Mesenchymal stem cell (in vitro differentiated cells and primary cell): ENCODE results near the gene WNK4.

Source experiments
- DNase-seq: peaks from one replicate; pipeline ENCODE4 v3.0.0-alpha.2; 2013
- H2AFZ ChIP-seq: one replicate; pipeline ENCODE4 v1.6.1; 2013; ENCODE audit warnings: low read depth, mild to moderate bottlenecking, control low read depth, inconsistent platforms, low read length, moderate library complexity
- H2AK5ac ChIP-seq: 2 replicates; pipeline ENCODE4 v1.6.1; 2013; ENCODE audit warnings: low read length, moderate library complexity, mild to moderate bottlenecking, inconsistent platforms; ENCODE audit not compliant: severe bottlenecking
- H2BK120ac ChIP-seq: one replicate; pipeline ENCODE4 v1.6.1; 2013; ENCODE audit warnings: low read depth, mild to moderate bottlenecking, inconsistent platforms, low read length, moderate library complexity
- H2BK12ac ChIP-seq, 2 experiments: one replicate each; pipeline ENCODE4 v1.6.1; 2013; ENCODE audit warnings: inconsistent platforms in 2 of 2, low read length in 2 of 2, mild to moderate bottlenecking in 2 of 2, moderate library complexity in 2 of 2, control low read depth in 1 of 2
- H2BK15ac ChIP-seq: one replicate; pipeline ENCODE4 v1.6.1; 2013; ENCODE audit warnings: mild to moderate bottlenecking, low read depth, inconsistent platforms; ENCODE audit not compliant: poor library complexity, severe bottlenecking
- H2BK5ac ChIP-seq: 2 replicates; pipeline ENCODE4 v1.6.1; 2013; ENCODE audit warnings: low read depth, mild to moderate bottlenecking, low read length, control low read depth, inconsistent platforms; ENCODE audit not compliant: poor library complexity, severe bottlenecking
- H3K14ac ChIP-seq, 2 experiments: one replicate each; pipeline ENCODE4 v1.6.1; 2013; ENCODE audit warnings: inconsistent platforms in 2 of 2, low read length in 2 of 2, control low read depth in 1 of 2, mild to moderate bottlenecking in 1 of 2, moderate library complexity in 1 of 2
- H3K18ac ChIP-seq, 2 experiments: one replicate each; pipeline ENCODE4 v1.6.1; 2013; ENCODE audit warnings: inconsistent platforms in 2 of 2, low read length in 2 of 2, control low read depth in 1 of 2, low read depth in 1 of 2, mild to moderate bottlenecking in 1 of 2
- H3K23ac ChIP-seq, 2 experiments: one replicate each; pipeline ENCODE4 v1.6.1; 2013; ENCODE audit warnings: inconsistent platforms in 2 of 2, low read length in 2 of 2, mild to moderate bottlenecking in 2 of 2, moderate library complexity in 2 of 2, control low read depth in 1 of 2
- H3K27ac ChIP-seq: 2 replicates; pipeline ENCODE4 v1.5.1; 2013; ENCODE audit warnings: mild to moderate bottlenecking, moderate library complexity, low read length, control low read depth, inconsistent platforms; ENCODE audit not compliant: poor library complexity, severe bottlenecking
- H3K27me3 ChIP-seq, 2 experiments: 2 replicates each; pipeline versions ENCODE4 v1.6.1 to v1.7.0; 2013; ENCODE audit warnings: low read length in 2 of 2, mild to moderate bottlenecking in 2 of 2, moderate library complexity in 2 of 2, control low read depth in 1 of 2, inconsistent platforms in 1 of 2; ENCODE audit not compliant: control insufficient read depth in 1 of 2, insufficient read depth in 1 of 2
- H3K36me3 ChIP-seq, 2 experiments: 2 replicates each; pipeline versions ENCODE4 v1.6.1 to v1.7.0; 2013; ENCODE audit warnings: low read length in 2 of 2, control low read depth in 1 of 2, inconsistent platforms in 1 of 2, low read depth in 1 of 2, mild to moderate bottlenecking in 1 of 2; ENCODE audit not compliant: insufficient read depth in 2 of 2, control insufficient read depth in 1 of 2
- H3K4ac ChIP-seq, 2 experiments: one replicate each; pipeline ENCODE4 v1.6.1; 2013; ENCODE audit warnings: inconsistent platforms in 2 of 2, low read length in 2 of 2, mild to moderate bottlenecking in 2 of 2, moderate library complexity in 2 of 2, control low read depth in 1 of 2, low read depth in 1 of 2
- H3K4me1 ChIP-seq: 2 replicates; pipeline ENCODE4 v1.6.1; 2013; ENCODE audit warnings: low read depth, low read length, control low read depth; ENCODE audit not compliant: control insufficient read depth, insufficient read depth
- H3K4me2 ChIP-seq: 2 replicates; pipeline ENCODE4 v1.6.1; 2013; ENCODE audit warnings: low read length, mild to moderate bottlenecking, inconsistent platforms; ENCODE audit not compliant: poor library complexity, severe bottlenecking
- H3K4me3 ChIP-seq, 2 experiments: 2 replicates each; pipeline versions ENCODE4 v1.5.1 to v1.7.0; 2013; ENCODE audit warnings: low read length in 2 of 2, mild to moderate bottlenecking in 2 of 2, control low read depth in 1 of 2, low read depth in 1 of 2; ENCODE audit not compliant: insufficient read depth in 1 of 2
- H3K79me1 ChIP-seq: replicated peaks from 2 replicates; pipeline ENCODE4 v1.6.1; 2013; ENCODE audit warnings: mild to moderate bottlenecking, control low read depth, low read length, inconsistent platforms; ENCODE audit not compliant: poor library complexity, severe bottlenecking
- H3K9ac ChIP-seq: 2 replicates; pipeline ENCODE4 v1.7.0; 2013; ENCODE audit warnings: mild to moderate bottlenecking, low read length, moderate library complexity
- H3K9me3 ChIP-seq: 2 replicates; pipeline ENCODE4 v1.7.0; 2013; ENCODE audit warnings: mild to moderate bottlenecking, low read length; ENCODE audit not compliant: control insufficient read depth
- H4K8ac ChIP-seq: one replicate; pipeline ENCODE4 v1.6.1; 2013; ENCODE audit warnings: inconsistent platforms, mild to moderate bottlenecking, low read length, moderate library complexity
- H4K91ac ChIP-seq: one replicate; pipeline ENCODE4 v1.6.1; 2013; ENCODE audit warnings: mild to moderate bottlenecking, low read length, inconsistent platforms
- WGBS: methylation state at CpG from one replicate; pipeline ENCODE4 v1.1.7; 2013; ENCODE audit warnings: mixed read lengths; 5-methylcytosine and 5-hydroxymethylcytosine counted together

WNK4 gene

GRCh38 chr17:42784811-42785592 lies 4.6 kb downstream of the WNK4 start:
- H3K4me1 ChIP-seq: peaks cover 35% of the 10 kb centered on the region
- H2BK12ac ChIP-seq: no peak overlapping the region
- no peak overlapping the region for H3K4ac ChIP-seq
- H3K27me3 ChIP-seq: peaks cover 0 to 74% of the 10 kb centered on the region in 2 experiments
- no peak overlapping the region for H3K4me2 ChIP-seq
- no peak overlapping the region for H3K27ac ChIP-seq
- no peak overlapping the region for H3K18ac ChIP-seq
- no peaks in the 10 kb centered on the region for H3K9me3 ChIP-seq
- peaks cover 0 to 38% of the 10 kb centered on the region in 2 experiments for H3K36me3 ChIP-seq
- H3K23ac ChIP-seq: no peak overlapping the region
- no peak overlapping the region for H2AFZ ChIP-seq
- no peak overlapping the region for H4K8ac ChIP-seq
- H2BK120ac ChIP-seq: no peak overlapping the region
- H3K9ac ChIP-seq: no peak overlapping the region
- no peak overlapping the region for H2BK15ac ChIP-seq
- DNase-seq: no peak
- H2BK5ac ChIP-seq: no peak overlapping the region
- H3K14ac ChIP-seq: no peak overlapping the region
- H4K91ac ChIP-seq: no peak overlapping the region
- H3K4me3 ChIP-seq: no peak overlapping the region
- H2AK5ac ChIP-seq: no peak overlapping the region
- 95% methylated on average over 48 of the region's 52 CpGs for WGBS
- peaks cover 30% of the 10 kb centered on the region for H3K79me1 ChIP-seq

DNA sequence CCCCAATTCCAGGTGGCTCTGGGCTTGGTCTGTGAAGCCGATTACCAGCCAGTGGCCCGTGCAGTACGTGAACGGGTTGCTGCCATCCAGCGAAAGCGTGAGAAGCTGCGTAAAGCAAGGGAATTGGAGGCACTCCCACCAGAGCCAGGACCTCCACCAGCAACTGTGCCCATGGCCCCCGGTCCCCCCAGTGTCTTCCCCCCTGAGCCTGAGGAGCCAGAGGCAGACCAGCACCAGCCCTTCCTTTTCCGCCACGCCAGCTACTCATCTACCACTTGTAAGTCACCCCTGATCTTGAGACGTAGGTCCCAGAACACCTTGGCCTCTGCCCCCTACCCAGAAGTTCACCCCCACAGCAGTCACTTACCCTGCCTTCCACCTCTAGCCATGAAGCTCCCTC lies 6.9 kb downstream of the WNK4 start:
- no peak overlapping the region for H2BK15ac ChIP-seq
- H2BK120ac ChIP-seq: no peak overlapping the region
- peaks cover 18% of the 10 kb centered on the region for H3K4me1 ChIP-seq
- no peak overlapping the region for H3K27ac ChIP-seq
- no peak overlapping the region for H3K9ac ChIP-seq
- no peaks in the 10 kb centered on the region for H3K9me3 ChIP-seq
- H2AFZ ChIP-seq: no peak overlapping the region
- H3K18ac ChIP-seq: no peak overlapping the region
- H3K79me1 ChIP-seq: peaks cover 19% of the 10 kb centered on the region
- H4K8ac ChIP-seq: no peak overlapping the region
- no peak overlapping the region for H2AK5ac ChIP-seq
- DNase-seq: no peak
- peaks cover 0 to 45% of the 10 kb centered on the region in 2 experiments for H3K36me3 ChIP-seq
- no peak overlapping the region for H3K4me3 ChIP-seq
- H3K23ac ChIP-seq: no peak overlapping the region
- no peak overlapping the region for H2BK5ac ChIP-seq
- WGBS: 97% methylated on average over 11 of the region's 11 CpGs
- no peak overlapping the region for H3K4me2 ChIP-seq
- no peak overlapping the region for H4K91ac ChIP-seq
- no peak overlapping the region for H2BK12ac ChIP-seq
- no peak overlapping the region for H3K4ac ChIP-seq
- H3K27me3 ChIP-seq: peaks cover 0 to 57% of the 10 kb centered on the region in 2 experiments
- no peak overlapping the region for H3K14ac ChIP-seq

- Histone ChIP-seq H4K91ac (no peak overlapping the region), H2BK15ac (no peak overlapping the region), H4K8ac (no peak overlapping the region), H3K4me2 (no peak overlapping the region), H2AFZ (no peak overlapping the region), H3K23ac (no peak overlapping the region), H3K9ac (no peak overlapping the region), H3K36me3 (peaks cover 10 to 50% of the 10 kb centered on the region in 2 experiments), H3K14ac (no peak overlapping the region), H3K79me1 (peaks cover 12% of the 10 kb centered on the region), H2BK5ac (no peak overlapping the region), H3K27me3 (peaks cover 0 to 12% of the 10 kb centered on the region in 2 experiments), H2BK120ac (no peak overlapping the region), H3K4me3 (no peak overlapping the region), H3K4me1 (peaks cover 6% of the 10 kb centered on the region), H2BK12ac (no peak overlapping the region), H2AK5ac (no peak overlapping the region), H3K27ac (no peak overlapping the region), H3K9me3 (no peaks in the 10 kb centered on the region), H3K18ac (no peak overlapping the region), H3K4ac (no peak overlapping the region)
- DNase-seq: no peak
- 100% methylated on average over 1 of the region's 2 CpGs for WGBS
Observed at GRCh38 chr17:42791948-42792347, 11.5 kb downstream of the WNK4 start.

GRCh38 chr17:42792545-42792944 lies 12.1 kb downstream of the WNK4 start:
- H3K4me2 ChIP-seq: no peak overlapping the region
- H2BK12ac ChIP-seq: no peak overlapping the region
- H3K18ac ChIP-seq: no peak overlapping the region
- no peak for DNase-seq
- peaks cover 10% of the 10 kb centered on the region for H3K4me1 ChIP-seq
- H3K27me3 ChIP-seq: peaks cover 0 to 6% of the 10 kb centered on the region in 2 experiments
- no peak overlapping the region for H3K4me3 ChIP-seq
- no peak overlapping the region for H2BK5ac ChIP-seq
- H3K79me1 ChIP-seq: peaks cover 14% of the 10 kb centered on the region
- peaks cover 15 to 44% of the 10 kb centered on the region in 2 experiments for H3K36me3 ChIP-seq
- H3K9ac ChIP-seq: no peak overlapping the region
- no peak overlapping the region for H2AFZ ChIP-seq
- H4K8ac ChIP-seq: no peak overlapping the region
- H3K9me3 ChIP-seq: no peaks in the 10 kb centered on the region
- no peak overlapping the region for H3K23ac ChIP-seq
- no peak overlapping the region for H3K27ac ChIP-seq
- no peak overlapping the region for H2BK15ac ChIP-seq
- 87% methylated on average over 5 of the region's 5 CpGs for WGBS
- no peak overlapping the region for H3K4ac ChIP-seq
- H4K91ac ChIP-seq: no peak overlapping the region
- no peak overlapping the region for H2AK5ac ChIP-seq
- H3K14ac ChIP-seq: no peak overlapping the region
- H2BK120ac ChIP-seq: no peak overlapping the region
